ENCODE measurements around the gene SPINT1. TPM values are rescaled to one million over a fixed set of nuclear protein-coding genes. Genes with fewer than 3 reads are reported as not detected.

The SPINT1 gene
- total and polyA plus RNA-seq, 2 of the 13 experiments (the other 11 are each of a cell fraction or from before 2014, with no cell fraction given) = 0.49 to 2.5 TPM

DNA sequence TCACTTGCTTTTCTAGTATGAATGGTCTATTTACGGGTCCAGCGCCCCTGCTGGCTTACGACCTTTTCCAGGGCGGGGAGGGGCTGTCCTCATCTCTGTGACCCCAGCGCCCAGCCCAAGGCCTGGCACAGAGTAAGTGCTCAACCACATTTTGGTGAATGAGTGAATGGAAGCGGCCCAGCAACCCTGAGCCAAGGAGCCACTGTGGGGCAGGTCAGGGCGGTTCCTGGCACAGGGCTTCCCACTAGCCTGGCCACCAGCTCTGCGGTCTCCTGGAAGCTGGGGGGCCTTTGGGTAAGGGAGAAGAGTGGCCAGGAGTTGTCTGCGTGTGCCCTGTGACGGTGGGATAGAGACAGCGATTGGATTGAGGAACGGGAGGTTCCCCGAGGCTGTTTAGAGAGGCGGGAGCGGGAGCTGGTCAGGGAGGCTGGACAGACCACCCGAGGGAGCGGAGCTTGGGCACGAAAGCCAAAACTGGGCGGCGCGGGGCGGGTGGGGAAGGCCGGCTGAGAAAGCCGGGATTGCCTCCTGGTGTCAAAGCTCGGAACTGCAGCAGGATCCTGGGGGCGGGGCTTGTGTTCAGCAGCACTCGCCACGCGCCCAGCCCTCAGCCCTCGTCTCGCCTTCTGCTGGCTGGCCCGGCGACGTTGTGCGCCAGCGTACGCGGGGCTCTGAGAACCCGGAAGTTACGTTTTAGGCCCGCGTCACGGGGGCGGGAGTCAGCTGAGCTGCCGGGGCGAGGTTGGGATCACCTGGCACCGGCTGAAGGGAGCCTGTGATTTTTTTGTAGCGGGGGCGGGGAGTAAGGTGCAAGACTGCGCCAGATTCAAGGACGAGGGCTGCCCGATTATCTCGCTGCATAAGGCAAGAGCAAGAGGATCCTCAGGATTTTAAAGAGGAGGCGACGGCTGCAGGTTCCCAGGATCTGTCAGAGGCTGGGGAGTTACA lies 50.2 kb downstream of the SPINT1 start, which contains the start of gene VPS18 (continued):
- TF ChIP-seq DNMT1 (CRISPR knock-in tag; IDR thresholded peaks at IDR 0.05) = no peak
- TF ChIP-seq ZNF557 (CRISPR knock-in tag; IDR thresholded peaks at IDR 0.05) = no peak
- no peak for TF ChIP-seq ZNF367 (CRISPR knock-in tag; IDR thresholded peaks at IDR 0.05; ENCODE audit: borderline replicate concordance)
- TF ChIP-seq, protein P1, sequence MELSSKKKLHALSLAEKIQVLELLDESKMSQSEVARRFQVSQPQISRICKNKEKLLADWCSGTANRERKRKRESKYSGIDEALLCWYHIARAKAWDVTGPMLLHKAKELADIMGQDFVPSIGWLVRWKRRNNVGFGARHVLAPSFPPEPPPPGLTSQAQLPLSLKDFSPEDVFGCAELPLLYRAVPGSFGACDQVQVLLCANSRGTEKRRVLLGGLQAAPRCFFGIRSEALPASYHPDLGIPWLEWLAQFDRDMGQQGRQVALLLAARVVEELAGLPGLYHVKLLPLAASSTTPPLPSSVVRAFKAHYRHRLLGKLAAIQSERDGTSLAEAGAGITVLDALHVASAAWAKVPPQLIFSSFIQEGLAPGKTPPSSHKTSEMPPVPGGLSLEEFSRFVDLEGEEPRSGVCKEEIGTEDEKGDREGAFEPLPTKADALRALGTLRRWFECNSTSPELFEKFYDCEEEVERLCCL (CRISPR knock-in tag; IDR thresholded peaks at IDR 0.05; ENCODE audit: borderline replicate concordance) = no peak
- peak; percentile 79; the same call in 1 of the 2 replicates for TF ChIP-seq TARDBP (CRISPR knock-in tag; IDR thresholded peaks at IDR 0.05)
- TF ChIP-seq SP140L (CRISPR knock-in tag; IDR thresholded peaks at IDR 0.05; ENCODE audit: borderline replicate concordance) = no peak
- no peak for TF ChIP-seq ZNF567 (CRISPR knock-in tag; IDR thresholded peaks at IDR 0.05; ENCODE audit: borderline replicate concordance)
- TF ChIP-seq ZNF3 (CRISPR knock-in tag; IDR thresholded peaks at IDR 0.05) = no peak
- TF ChIP-seq YEATS2 (CRISPR knock-in tag; IDR thresholded peaks at IDR 0.05; ENCODE audit: borderline replicate concordance) = peak; percentile 71; the same call in 1 of the 2 replicates
- no peak for TF ChIP-seq ZNF253 (CRISPR knock-in tag; IDR thresholded peaks at IDR 0.05; ENCODE audit: borderline replicate concordance)
- no peak for TF ChIP-seq TCF7L2 (IDR thresholded peaks at IDR 0.05; ENCODE audit: low read depth, low read length)
- TF ChIP-seq, protein P2, sequence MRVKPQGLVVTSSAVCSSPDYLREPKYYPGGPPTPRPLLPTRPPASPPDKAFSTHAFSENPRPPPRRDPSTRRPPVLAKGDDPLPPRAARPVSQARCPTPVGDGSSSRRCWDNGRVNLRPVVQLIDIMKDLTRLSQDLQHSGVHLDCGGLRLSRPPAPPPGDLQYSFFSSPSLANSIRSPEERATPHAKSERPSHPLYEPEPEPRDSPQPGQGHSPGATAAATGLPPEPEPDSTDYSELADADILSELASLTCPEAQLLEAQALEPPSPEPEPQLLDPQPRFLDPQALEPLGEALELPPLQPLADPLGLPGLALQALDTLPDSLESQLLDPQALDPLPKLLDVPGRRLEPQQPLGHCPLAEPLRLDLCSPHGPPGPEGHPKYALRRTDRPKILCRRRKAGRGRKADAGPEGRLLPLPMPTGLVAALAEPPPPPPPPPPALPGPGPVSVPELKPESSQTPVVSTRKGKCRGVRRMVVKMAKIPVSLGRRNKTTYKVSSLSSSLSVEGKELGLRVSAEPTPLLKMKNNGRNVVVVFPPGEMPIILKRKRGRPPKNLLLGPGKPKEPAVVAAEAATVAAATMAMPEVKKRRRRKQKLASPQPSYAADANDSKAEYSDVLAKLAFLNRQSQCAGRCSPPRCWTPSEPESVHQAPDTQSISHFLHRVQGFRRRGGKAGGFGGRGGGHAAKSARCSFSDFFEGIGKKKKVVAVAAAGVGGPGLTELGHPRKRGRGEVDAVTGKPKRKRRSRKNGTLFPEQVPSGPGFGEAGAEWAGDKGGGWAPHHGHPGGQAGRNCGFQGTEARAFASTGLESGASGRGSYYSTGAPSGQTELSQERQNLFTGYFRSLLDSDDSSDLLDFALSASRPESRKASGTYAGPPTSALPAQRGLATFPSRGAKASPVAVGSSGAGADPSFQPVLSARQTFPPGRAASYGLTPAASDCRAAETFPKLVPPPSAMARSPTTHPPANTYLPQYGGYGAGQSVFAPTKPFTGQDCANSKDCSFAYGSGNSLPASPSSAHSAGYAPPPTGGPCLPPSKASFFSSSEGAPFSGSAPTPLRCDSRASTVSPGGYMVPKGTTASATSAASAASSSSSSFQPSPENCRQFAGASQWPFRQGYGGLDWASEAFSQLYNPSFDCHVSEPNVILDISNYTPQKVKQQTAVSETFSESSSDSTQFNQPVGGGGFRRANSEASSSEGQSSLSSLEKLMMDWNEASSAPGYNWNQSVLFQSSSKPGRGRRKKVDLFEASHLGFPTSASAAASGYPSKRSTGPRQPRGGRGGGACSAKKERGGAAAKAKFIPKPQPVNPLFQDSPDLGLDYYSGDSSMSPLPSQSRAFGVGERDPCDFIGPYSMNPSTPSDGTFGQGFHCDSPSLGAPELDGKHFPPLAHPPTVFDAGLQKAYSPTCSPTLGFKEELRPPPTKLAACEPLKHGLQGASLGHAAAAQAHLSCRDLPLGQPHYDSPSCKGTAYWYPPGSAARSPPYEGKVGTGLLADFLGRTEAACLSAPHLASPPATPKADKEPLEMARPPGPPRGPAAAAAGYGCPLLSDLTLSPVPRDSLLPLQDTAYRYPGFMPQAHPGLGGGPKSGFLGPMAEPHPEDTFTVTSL (CRISPR knock-in tag; IDR thresholded peaks at IDR 0.05; ENCODE audit: borderline replicate concordance) = no peak
- TF ChIP-seq NRL (CRISPR knock-in tag; IDR thresholded peaks at IDR 0.05; ENCODE audit: borderline replicate concordance) = no peak
- TF ChIP-seq CREB1 (IDR thresholded peaks at IDR 0.05) = peak; percentile 93
- peak; percentile 96 for TF ChIP-seq CREB1 (CRISPR knock-in tag; IDR thresholded peaks at IDR 0.05)
- TF ChIP-seq AKAP8 (CRISPR knock-in tag; IDR thresholded peaks at IDR 0.05) = no peak
- TF ChIP-seq, protein P3, sequence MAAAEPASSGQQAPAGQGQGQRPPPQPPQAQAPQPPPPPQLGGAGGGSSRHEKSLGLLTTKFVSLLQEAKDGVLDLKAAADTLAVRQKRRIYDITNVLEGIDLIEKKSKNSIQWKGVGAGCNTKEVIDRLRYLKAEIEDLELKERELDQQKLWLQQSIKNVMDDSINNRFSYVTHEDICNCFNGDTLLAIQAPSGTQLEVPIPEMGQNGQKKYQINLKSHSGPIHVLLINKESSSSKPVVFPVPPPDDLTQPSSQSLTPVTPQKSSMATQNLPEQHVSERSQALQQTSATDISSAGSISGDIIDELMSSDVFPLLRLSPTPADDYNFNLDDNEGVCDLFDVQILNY (CRISPR knock-in tag; conservative IDR thresholded peaks at IDR 0.05) = no peak
